Raji (cell line): ENCODE measurements around the gene SUB1.

Experiments used
- POLR2A ChIP-seq: IDR thresholded peaks from 2 replicates; pipeline ENCODE4 v1.6.1; 2011; ENCODE audit warnings: low read depth, low read length, control low read depth; ENCODE audit not compliant: insufficient read depth

The SUB1 gene

DNA sequence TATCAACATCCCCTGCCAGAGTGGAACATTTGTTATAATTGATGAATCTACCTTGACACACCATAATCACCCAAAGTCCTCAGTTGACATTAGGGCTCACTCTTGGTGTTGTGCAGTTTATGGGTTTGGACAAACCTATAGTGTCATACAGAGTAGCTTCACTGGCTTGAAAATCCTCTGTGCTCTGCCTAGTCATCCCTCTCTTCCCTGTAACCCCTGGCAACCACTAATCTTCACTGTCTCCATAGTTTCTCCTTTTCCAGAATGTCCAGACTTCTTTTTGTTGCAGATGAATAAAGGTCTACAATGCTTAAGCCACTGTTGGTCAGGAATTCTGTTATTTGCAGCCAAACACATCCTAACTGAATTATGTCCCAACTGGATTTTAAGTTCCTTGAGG, 22.5 kb upstream of the SUB1 start:
- no peak for TF ChIP-seq POLR2A

DNA sequence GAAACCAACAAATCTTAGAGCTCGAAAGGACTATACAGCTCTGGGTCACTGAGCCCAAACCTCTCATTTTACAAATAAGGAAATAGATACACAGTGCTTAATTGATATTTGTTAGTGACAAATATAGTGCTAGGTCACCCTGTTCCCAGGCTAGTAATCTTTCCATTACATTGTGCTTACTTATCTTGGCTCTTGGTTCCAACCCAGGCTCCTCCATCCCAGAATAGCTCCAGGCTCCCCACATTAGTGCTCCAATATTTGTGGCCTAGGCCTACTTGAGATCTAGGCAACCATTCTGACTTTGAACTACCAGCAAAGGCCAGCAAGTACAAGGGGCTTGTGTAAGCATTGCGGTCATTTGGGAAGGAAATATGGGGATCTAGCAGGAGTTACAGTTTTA, 21.7 kb upstream of the SUB1 start:
- TF ChIP-seq POLR2A, result no peak

DNA sequence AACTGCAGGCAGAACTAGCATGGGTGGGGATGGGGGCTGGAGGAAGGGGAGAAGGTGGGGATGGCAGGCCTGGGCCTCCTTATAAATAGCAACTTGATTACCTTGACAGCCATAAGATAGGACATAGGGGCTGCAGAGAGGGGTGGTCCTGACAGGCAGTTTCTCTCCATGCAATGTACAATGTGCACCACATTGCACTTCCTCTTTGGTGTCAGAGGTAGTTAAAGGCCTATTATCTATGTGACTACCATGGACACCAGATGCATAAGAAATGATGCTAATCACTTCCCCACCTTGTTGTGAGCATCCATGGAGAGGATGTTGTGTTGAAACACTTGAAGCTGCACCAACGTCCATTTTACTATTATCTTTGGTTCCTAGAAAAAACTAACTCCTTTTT, 20.2 kb upstream of the SUB1 start:
- TF ChIP-seq POLR2A, result no peak

DNA sequence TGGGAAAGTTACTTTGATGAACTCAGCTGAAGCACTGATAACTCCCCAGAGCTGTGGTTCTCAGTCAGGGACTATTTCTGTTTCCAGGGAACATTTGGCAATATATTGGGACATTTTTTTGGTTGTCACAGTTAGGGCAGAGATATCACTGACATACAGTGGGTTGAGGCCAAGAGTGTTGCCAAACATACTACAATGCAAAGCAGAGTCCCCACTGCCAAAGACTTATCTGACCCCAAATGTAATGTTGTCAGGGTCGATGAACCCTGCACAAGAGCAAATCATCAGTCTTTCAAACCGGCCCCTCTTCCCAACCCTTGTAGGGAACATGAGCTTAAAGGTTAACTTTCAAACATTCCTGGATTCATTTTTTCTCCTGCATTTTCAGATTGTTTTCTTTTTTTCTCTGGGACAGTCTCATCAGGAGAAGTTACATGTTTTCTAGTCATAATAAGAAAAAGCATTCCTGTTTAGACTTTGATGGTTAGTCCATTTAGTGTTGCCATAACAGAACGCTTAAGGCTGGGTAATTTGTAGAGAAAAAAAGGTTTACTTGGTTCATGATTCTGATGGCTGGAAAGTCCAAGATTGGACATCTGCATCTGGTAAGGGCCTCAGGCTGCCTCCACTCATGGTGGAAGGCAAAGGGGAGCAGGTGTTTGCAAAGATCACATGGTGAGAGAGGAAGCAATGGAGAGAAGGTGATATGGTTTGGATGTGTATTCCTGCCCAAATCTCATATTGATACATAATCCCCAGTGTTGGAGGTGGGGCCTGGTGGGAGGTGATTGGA, 18.8 kb upstream of the SUB1 start:
- no peak for TF ChIP-seq POLR2A

DNA sequence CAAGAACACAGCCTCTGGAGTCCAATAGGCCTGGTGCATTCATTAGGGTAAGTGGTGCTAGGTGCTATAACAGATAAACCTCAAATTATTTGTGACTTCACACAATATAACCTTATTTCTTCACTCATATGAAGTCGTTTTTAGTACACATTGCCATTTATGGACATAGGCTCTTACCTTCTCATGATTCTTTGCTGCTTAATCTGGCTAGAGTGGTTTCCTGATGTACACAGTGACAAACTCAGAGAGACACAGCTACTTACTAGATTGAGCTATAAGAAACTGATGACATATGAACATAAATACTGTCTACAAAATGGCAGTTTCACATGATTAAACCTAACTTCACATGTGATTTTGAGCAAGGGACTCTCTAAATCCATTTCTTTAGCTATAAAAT, 14.2 kb upstream of the SUB1 start:
- TF ChIP-seq POLR2A, result no peak

DNA sequence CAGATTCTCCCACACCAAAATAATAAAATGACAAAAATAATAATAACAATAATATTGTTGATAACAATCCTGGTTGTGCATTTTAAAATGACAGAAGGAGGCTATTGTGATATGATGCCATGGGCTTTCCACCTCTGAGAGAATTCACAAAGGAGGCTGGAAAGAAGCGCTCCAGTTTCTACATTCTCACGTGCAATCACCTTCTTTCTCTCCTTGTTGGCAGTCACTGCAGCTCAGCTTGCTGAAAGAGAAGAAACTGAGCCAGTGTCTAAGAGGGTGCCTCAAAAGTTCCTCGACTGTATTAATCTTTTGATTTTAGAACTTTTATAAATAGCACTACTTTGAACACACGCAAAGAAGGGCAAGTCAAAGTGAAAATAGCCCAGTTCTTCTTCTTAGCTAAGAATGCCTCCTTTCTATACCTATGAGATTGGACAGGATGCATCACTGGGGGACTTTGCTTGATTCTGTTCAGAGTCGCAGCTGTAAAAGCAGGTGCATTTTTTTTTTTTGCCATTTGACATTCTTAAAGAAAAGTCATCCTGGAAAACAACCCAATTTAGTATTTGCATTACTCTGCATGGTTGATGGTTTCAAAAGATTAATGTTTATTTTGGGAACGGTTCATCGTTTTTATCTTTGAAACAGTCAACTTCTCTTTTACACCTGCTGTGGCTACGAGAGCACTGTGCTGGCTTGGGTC, 12.4 kb upstream of the SUB1 start:
- no peak for TF ChIP-seq POLR2A

DNA sequence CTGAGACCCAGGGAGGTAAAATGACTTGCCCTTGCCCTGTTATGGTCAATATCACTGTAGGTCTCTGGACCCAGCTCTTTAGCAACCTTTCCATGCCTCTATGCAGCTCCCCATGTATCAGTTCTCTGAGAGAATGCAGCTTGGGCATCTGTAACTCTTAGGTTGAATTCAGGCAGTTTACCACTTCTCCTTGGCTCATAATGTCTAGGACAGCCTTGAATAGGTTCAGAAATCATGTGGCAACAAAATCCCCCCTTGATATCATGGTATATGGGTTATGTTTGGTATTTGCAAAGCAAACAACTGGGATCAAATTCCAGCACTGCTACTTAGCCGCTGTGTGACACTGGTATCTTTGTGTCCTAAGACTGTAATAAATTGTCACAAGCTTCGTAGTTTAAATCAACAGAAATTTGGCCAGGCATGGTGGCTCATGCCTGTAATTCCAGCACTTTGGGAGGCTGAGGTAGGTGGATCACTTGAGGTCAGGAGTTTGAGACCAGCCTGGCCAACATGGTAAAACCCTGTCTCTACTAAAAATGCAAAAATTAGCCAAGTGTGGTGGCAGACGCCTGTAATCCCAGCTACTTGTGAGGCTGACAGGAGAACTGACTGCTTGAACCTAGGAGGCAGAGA, 10.7 kb upstream of the SUB1 start:
- no peak for TF ChIP-seq POLR2A

DNA sequence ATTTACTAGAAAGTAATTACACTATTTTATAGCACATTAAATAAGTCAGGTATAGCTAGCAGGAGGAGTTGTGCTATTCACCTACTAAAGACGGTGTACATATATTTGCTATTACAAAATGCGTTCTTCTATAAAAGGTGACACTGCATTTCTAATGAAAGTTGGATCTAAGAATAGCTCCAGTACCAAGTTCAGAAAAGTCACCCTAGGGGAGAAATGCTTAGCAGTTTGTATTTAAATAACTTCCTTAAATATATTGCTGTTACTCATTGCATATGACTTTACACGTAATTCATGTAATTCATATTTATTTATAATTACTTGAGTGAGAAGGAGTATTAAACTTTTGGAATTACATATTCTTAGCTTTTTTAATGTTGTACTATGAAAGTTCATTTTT, 7.0 kb upstream of the SUB1 start:
- TF ChIP-seq POLR2A, result no peak

DNA sequence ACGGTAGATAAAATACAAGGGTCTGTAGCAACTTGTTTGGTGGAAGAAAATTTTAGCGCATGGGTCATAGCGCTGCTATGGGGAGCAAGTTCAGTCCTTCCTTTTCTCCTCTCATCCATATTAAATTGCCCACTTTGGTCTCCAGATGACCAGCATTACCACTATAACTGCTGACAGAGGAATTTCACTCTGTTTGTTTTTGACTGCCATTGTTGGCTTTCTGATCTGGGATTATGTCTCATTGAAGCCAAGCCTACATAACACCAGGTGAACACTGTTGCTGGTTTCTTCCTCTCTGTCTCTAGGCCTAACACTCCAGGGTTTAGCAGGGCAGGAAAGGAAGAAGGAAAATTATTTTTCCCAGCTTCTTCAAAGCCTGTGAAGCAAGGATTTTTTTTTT, 6.6 kb upstream of the SUB1 start:
- no peak for TF ChIP-seq POLR2A

DNA sequence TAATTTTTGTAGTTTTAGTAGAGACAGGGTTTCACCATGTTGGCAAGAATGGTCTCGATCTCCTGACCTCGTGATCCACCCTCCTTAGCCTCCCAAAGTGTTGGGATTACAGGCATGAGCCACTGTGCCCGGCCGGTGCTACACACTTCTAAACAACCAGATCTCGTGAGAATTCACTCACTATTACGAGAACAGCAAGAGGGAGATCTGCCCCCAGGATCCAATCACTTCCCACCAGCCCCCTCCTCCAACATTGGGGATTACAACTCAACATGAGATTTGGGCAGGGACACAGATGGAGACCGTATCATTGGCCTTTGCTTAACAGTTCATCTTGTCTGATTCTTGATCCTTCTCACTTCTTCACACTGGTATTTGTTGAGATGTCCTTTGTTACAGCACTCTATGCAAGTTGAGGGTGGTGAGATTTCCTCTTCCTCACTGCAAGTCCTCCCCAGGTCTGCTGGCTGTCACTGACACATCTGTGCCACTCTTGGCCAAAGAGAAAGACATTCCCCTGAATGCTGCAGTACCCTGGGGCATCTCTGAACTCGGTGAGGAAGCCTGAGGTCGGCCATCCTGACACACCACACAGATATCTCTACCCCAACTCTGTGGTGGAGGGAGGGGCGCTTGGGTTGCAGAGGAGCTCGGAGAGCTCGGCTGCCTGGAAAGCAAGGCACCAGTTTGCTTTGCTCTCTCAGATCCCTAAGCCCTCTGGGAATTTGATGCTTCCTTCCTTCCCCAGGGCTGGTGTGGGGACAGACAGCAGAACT, 4.2 kb upstream of the SUB1 start:
- no peak for TF ChIP-seq POLR2A

DNA sequence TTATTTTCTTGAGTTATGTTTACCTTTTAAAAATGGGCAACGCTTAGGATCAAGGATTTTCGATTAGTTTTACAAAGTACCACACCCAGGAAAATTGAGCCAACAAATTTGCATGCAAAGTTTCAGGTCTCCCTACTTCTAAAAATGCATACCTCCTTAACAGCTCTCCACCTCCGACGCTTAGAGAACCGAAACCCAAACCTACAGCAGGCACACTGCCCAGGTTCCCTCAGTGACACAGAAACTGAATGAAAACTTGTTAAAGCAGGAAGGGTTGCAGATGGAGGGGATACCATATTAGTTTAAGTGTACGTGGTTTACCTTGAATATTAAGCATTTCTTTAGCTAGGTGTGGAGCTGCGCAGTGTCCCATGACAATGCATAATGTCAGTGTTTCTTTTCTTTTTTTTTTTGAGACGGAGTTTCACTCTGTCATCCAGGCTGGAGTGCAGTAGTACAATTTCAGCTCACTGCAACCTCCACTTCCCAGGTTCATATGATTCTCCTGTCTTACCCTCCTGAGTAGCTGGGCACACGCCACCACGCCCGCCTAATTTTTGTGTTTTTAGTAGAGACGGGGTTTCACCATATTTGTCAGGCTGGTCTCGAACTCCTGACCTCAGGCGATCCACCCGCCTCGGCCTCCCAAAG, 1.6 kb upstream of the SUB1 start:
- TF ChIP-seq POLR2A, result no peak

DNA sequence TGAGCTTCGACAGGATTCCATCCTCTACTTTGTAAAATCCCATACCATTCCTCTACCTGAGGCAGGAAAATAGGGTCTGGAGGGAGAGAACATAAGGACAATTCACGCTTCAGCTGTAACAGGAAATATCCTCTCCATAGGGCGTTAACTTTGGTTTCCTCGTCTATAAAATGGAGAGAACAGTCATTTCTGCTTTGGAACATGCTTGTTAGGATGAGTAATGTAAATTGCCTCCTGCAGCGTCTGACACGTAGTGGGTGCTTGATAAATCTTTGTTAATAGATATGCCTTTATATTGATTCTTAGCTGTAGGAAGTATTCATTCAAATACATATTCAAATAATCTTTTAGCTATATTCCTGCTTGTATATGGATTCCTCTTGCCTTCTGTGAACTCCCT, 711 bp upstream of the SUB1 start:
- TF ChIP-seq POLR2A, result no peak

DNA sequence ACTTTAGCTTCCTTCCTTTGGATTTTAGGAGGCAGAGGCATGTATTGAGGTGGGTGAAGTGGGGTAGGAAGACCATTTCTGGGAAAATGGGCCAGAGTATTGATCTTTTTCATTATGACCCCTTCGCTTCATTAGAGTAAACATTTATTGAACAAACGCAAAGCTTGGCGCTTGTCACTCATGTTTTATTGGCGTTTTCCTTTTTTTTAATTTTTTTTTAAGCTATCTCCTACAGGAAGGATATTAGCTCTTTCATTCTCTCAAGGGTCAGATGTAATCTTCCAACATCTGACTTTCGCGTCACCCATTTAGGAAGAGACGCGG, 273 bp upstream of the SUB1 start:
- no peak for TF ChIP-seq POLR2A

DNA sequence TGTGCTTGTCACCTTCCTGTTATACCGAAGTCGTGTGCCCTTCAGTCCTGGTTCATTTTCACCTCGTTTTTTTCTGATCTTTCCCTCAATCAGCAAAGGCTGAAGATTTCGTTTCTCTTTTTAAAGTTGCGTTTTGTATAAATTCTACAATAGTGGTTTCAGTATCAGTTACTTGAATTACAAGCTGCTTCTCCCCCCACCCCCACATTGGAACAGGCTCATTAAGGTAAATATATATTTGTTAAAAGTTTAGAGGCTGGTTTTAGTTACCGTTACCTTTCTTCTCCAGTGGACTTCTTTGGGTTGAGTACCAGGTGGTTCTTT, 881 bp downstream of the SUB1 start:
- TF ChIP-seq POLR2A, result no peak

DNA sequence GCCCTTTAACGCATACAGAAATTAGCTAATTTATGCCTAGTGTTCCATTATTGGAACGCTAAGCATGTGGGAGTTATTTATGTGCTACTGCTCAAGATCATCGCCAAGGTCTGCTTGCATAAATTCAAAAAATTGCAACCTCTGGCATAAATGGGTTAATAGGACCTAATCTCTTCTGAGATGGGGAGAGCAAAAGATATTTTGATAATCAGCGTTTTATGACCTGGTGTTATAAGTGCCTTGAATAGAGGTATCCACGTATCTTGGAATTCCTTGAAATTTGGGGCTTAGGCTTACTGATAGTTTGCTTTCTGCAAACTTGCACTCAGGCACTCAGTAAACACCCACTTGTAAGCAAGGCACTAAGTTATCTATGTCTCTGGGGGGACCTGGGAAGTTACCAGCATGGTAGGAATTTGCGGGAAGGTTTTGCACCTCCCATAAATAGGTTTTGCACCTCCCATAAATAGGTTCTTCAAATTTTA, 1.8 kb downstream of the SUB1 start:
- TF ChIP-seq POLR2A, result no peak
